Ovary (tissue), 3 donors: ENCODE data around the gene DCPS.
"Not testable (repeated sequence)": the region's sequence is repeated elsewhere in the genome, so short reads cannot be mapped to it uniquely, and the experiment has no call there.

Experiments
- CTCF ChIP-seq, 3 donors: fragments of 450-650 bp in 2 of 3; fragments of 200-600 bp in 1 of 3; IDR thresholded peaks; one replicate each; pipeline versions ENCODE4 v1.5.1 to v1.8.0; 2016 to 2022; ENCODE audit warnings: antibody characterized with exemption in 3 of 3, mild to moderate bottlenecking in 1 of 3
- EP300 ChIP-seq: sonication (generic); formaldehyde crosslinking; IDR thresholded peaks from one replicate; pipeline ENCODE4 v1.6.1; 2017; ENCODE audit warnings: antibody characterized with exemption
- POLR2A ChIP-seq: fragments of 450-650 bp; IDR thresholded peaks from one replicate; pipeline ENCODE4 v1.6.1; 2017; ENCODE audit warnings: antibody characterized with exemption, mild to moderate bottlenecking, moderate library complexity
- donor health status: DM: no; HTN: no; CAD: no.

GRCh38 chr11:126374562-126375300, 70.9 kb downstream of the DCPS start:
- TF ChIP-seq CTCF (IDR thresholded peaks at IDR 0.05); EP300; POLR2A: not testable (repeated sequence)
